IMR-90 (cell line): ENCODE results near the gene PODNL1. TPM values are rescaled to one million over a fixed set of nuclear protein-coding genes. Genes with fewer than 3 reads are reported as not detected.

Experiments
- ATAC-seq: fragments of 200-7000 bp; cut with Tn5 transposase; 2 replicates; pipeline ENCODE4 v1.9.1; 2020; ENCODE audit warnings: low read depth, mild to moderate bottlenecking, moderate library complexity
- BruUV-seq: library from RNA; stranded (reverse); fragments of 400-500 nt; replicated peaks from 2 replicates; lab custom pipeline; 2021; lab: Mats Ljungman, UMichigan
- CTCF ChIA-PET: fragments of 300-600 bp; formaldehyde crosslinking; extraction: SDS; loops from one replicate; lab custom pipeline; 2021; ENCODE audit warnings: antibody characterized with exemption; lab: Yijun Ruan, JAX
- POLR2A ChIA-PET: fragments of 300-600 bp; sonication (Branson Sonifier 250); formaldehyde crosslinking; loops from one replicate; lab custom pipeline; 2022; ENCODE audit warnings: antibody characterized with exemption; ENCODE audit not compliant: unreplicated experiment; lab: Charles Lee
- DNase-seq: peaks from one replicate; pipeline ENCODE4 v3.0.0; 2013
- H2AFZ ChIP-seq: replicated peaks from 2 replicates; pipeline ENCODE3; 2013; ENCODE audit warnings: low read length, mild to moderate bottlenecking; ENCODE audit not compliant: poor library complexity
- H2AK5ac ChIP-seq: 2 replicates; pipeline ENCODE4 v1.6.1; 2013; ENCODE audit warnings: low read depth, low read length, inconsistent platforms
- H2AK9ac ChIP-seq: replicated peaks from 2 replicates; pipeline ENCODE3; 2013; ENCODE audit warnings: mild to moderate bottlenecking, low read depth, low read length, moderate library complexity; ENCODE audit not compliant: poor library complexity
- H2BK120ac ChIP-seq: 2 replicates; pipeline ENCODE4 v1.6.1; 2013; ENCODE audit warnings: low read depth, low read length, inconsistent platforms
- H2BK15ac ChIP-seq: 3 replicates; pipeline ENCODE4 v1.6.1; 2013; ENCODE audit warnings: low read depth, low read length, inconsistent platforms
- H2BK20ac ChIP-seq: 2 replicates; pipeline ENCODE4 v1.6.1; 2013; ENCODE audit warnings: low read depth, mild to moderate bottlenecking, inconsistent platforms, low read length, moderate library complexity
- H2BK5ac ChIP-seq: 2 replicates; pipeline ENCODE4 v1.6.1; 2013; ENCODE audit warnings: mild to moderate bottlenecking, low read depth, low read length, inconsistent platforms; ENCODE audit not compliant: poor library complexity, severe bottlenecking
- H3K14ac ChIP-seq: replicated peaks from 2 replicates; pipeline ENCODE4 v1.6.1; 2013; ENCODE audit warnings: low read depth, low read length, inconsistent platforms
- H3K18ac ChIP-seq: 2 replicates; pipeline ENCODE4 v1.6.1; 2013; ENCODE audit warnings: low read depth, low read length, control low read depth
- H3K23ac ChIP-seq: 2 replicates; pipeline ENCODE4 v1.6.1; 2013; ENCODE audit warnings: low read depth, low read length, inconsistent platforms
- H3K27ac ChIP-seq: 2 replicates; pipeline ENCODE4 v1.5.1; 2013; ENCODE audit warnings: mild to moderate bottlenecking, control low read depth, low read length; ENCODE audit not compliant: insufficient read depth
- H3K27me3 ChIP-seq: 2 replicates; pipeline ENCODE4 v1.6.1; 2013; ENCODE audit warnings: low read length; ENCODE audit not compliant: control insufficient read depth, insufficient read depth
- H3K36me3 ChIP-seq: 2 replicates; pipeline ENCODE4 v1.6.1; 2013; ENCODE audit warnings: low read length, mixed read lengths; ENCODE audit not compliant: control insufficient read depth, insufficient read depth
- H3K4ac ChIP-seq: 2 replicates; pipeline ENCODE4 v1.6.1; 2013; ENCODE audit warnings: low read depth, low read length, inconsistent platforms
- H3K4me1 ChIP-seq: 2 replicates; pipeline ENCODE4 v1.6.1; 2013; ENCODE audit warnings: low read length, mixed read lengths; ENCODE audit not compliant: control insufficient read depth, insufficient read depth
- H3K4me2 ChIP-seq: 2 replicates; pipeline ENCODE4 v1.6.1; 2013; ENCODE audit warnings: low read depth, mild to moderate bottlenecking, control low read depth, low read length, moderate library complexity
- H3K4me3 ChIP-seq: 2 replicates; pipeline ENCODE4 v1.5.1; 2013; ENCODE audit warnings: low read depth, mild to moderate bottlenecking, control low read depth, low read length, moderate library complexity; ENCODE audit not compliant: insufficient read depth
- H3K56ac ChIP-seq: 2 replicates; pipeline ENCODE4 v1.6.1; 2013; ENCODE audit warnings: low read length, inconsistent platforms; ENCODE audit not compliant: insufficient read depth; ENCODE audit errors: extremely low read depth
- H3K79me1 ChIP-seq, 2 experiments: 2 replicates each; pipeline ENCODE4 v1.6.1; 2013; ENCODE audit warnings: low read length in 2 of 2, inconsistent platforms in 1 of 2, low read depth in 1 of 2
- H3K9ac ChIP-seq: 2 replicates; pipeline ENCODE4 v1.6.1; 2013; ENCODE audit warnings: low read depth, low read length, control low read depth
- H3K9me1 ChIP-seq: 2 replicates; pipeline ENCODE4 v1.6.1; 2013; ENCODE audit warnings: low read length, inconsistent platforms; ENCODE audit not compliant: insufficient read depth
- H3K9me3 ChIP-seq: 2 replicates; pipeline ENCODE4 v1.6.1; 2013; ENCODE audit warnings: low read length; ENCODE audit not compliant: control insufficient read depth, insufficient read depth
- H4K20me1 ChIP-seq: 2 replicates; pipeline ENCODE4 v1.6.1; 2013; ENCODE audit warnings: low read length, inconsistent platforms; ENCODE audit not compliant: insufficient read depth
- H4K5ac ChIP-seq: 2 replicates; pipeline ENCODE4 v1.6.1; 2013; ENCODE audit warnings: mild to moderate bottlenecking, low read depth, low read length, control low read depth
- H4K8ac ChIP-seq, 2 experiments: 2 replicates each; pipeline ENCODE4 v1.6.1; 2013; ENCODE audit warnings: low read depth in 2 of 2, low read length in 2 of 2, control low read depth in 1 of 2, inconsistent platforms in 1 of 2
- H4K91ac ChIP-seq: 2 replicates; pipeline ENCODE4 v1.6.1; 2013; ENCODE audit warnings: low read depth, low read length, inconsistent platforms; ENCODE audit not compliant: insufficient read depth
- FOS ChIP-seq: fragments of 150-350 bp; IDR thresholded peaks from 2 replicates; pipeline ENCODE4 v1.6.1; 2016; ENCODE audit warnings: low read depth, low read length
- WGBS, 2 experiments: methylation state at CpG; one replicate each; pipeline versions ENCODE4 v1.1.5 to v1.1.7; 2013; ENCODE audit warnings: missing lambda C conversion rate in 2 of 2; ENCODE audit not compliant: insufficient read length in 1 of 2; ENCODE audit errors: extremely low coverage in 2 of 2; 5-methylcytosine and 5-hydroxymethylcytosine counted together
- dilution Hi-C: fragments of 300-500 bp; cut with HindIII; formaldehyde crosslinking; loops from one replicate; pipeline ENCODE4 v1.14.3; 2018; ENCODE audit warnings: low sequenced_read_pairs; ENCODE audit not compliant: unreplicated experiment
- in situ Hi-C: fragments of 300-500 bp; cut with MboI; formaldehyde crosslinking; loops from 3 replicates; pipeline ENCODE4 v1.14.3; 2019; ENCODE audit warnings: low sequenced_read_pairs, inconsistent platforms, mixed read lengths
- intact Hi-C: fragments of 100-400 bp; cut with micrococcal nuclease; formaldehyde crosslinking; loops from 2 replicates; pipeline ENCODE4 v1.10.0; 2022
- polyA plus RNA-seq, 3 experiments: library from polyadenylated mRNA; depleted of rRNA; stranded (reverse); fragments of >200 nt; gene quantifications; 2 replicates each; pipeline ENCODE4 v1.2.3, GENCODE V29; 2012; ENCODE audit warnings: low replicate concordance in 1 of 3
- total RNA-seq: library from RNA; depleted of rRNA; stranded (reverse); fragments of >200 nt; gene quantifications from 2 replicates; pipeline ENCODE4 v1.2.3, GENCODE V29; 2012

PODNL1 gene
- total and polyA plus RNA-seq, 2 of the 4 experiments (the other 2 are of a cell fraction), result under 0.01 to 2.4 TPM

DNA sequence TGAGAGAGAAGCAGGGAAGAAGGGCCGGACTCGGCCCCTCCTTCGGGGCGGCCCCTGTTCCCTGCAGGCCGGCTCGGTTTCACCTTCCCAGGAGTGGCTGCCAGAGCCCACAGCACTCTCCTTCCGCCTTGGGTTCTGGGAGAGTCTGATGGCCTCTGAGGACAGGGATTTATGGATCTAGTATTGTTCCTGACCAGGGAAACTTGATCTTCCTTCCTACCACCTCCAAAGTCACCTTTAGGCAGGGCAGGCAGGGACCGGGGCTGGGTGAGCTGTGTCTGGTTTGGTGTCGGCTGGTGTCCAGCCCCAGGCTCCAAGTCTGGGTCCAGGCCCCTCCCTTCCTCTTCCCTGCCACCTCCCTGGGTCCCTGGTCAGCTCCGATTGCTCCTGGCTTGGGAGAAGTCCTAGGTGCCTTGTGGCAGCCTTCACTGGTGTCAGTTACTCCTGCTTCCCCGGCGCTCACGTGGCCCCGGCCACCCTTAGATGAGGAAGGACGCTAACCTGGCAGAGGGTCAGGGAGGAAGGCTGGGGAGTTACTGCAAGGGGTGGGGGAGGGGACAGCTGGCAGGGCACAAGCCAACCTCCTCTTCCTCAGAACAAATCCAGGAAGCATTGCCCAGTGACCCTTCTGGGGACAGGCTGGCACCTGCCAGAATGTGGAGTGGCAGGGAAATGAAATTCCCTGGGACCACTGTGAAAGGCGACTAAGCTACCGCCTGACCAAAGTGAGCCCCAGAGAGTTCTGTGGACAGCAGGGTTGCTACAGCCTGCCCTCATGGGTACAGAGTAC lies 49.1 kb upstream of the PODNL1 start:
- H3K79me1 ChIP-seq, result peaks cover 0 to 23% of the 10 kb centered on the region in 2 experiments; a peak in 1 of 4 replicates
- H3K23ac ChIP-seq, result no peak overlapping the region
- no CpG with 5 or more reads among the region's 17 CpGs for WGBS, 2 experiments
- H2BK120ac ChIP-seq, result peak overlapping the region; percentile 19; the same call in 1 of the 2 replicates
- H2BK20ac ChIP-seq, result no peak overlapping the region
- H3K4me1 ChIP-seq, result peaks cover 10% of the 10 kb centered on the region
- ATAC-seq (no peak), DNase-seq (no peak)
- H3K27me3 ChIP-seq, result no peaks in the 10 kb centered on the region
- peak overlapping the region; percentile 79; the same call in 1 of the 2 replicates for H4K5ac ChIP-seq
- H3K9me1 ChIP-seq, result peaks cover 15% of the 10 kb centered on the region
- H2AK9ac ChIP-seq, result peak overlapping the region; percentile 96
- H3K4me2 ChIP-seq, result no peak overlapping the region
- POLR2A ChIA-PET, result no interaction called here
- in situ Hi-C loops (no loop called here), intact Hi-C loops (no loop called here), dilution Hi-C loops (no loop called here)
- peak overlapping the region; percentile 94 to 95; a peak in 3 of 4 replicates for H4K8ac ChIP-seq
- H3K9me3 ChIP-seq, result no peaks in the 10 kb centered on the region
- 0 out of 2 replicates have a peak overlapping the region, but pooled peaks have one; percentile 37 for H4K91ac ChIP-seq
- H2BK15ac ChIP-seq, result no peak overlapping the region
- no peak for TF ChIP-seq FOS
- peak overlapping the region; percentile 45; the same call in 1 of the 2 replicates for H3K14ac ChIP-seq
- no peak overlapping the region for H3K9ac ChIP-seq
- CTCF ChIA-PET, result no interaction called here
- BruUV-seq, result no TSS peak
- peak overlapping the region; percentile 89 for H2AFZ ChIP-seq
- peak overlapping the region; percentile 36; the same call in 1 of the 2 replicates for H3K27ac ChIP-seq
- no peak overlapping the region for H3K56ac ChIP-seq
- no peak overlapping the region for H3K4me3 ChIP-seq
- peak overlapping the region; percentile 38 for H2AK5ac ChIP-seq
- no peak overlapping the region for H3K18ac ChIP-seq
- peak overlapping the region; percentile 11 for H3K4ac ChIP-seq
- no peaks in the 10 kb centered on the region for H4K20me1 ChIP-seq
- H3K36me3 ChIP-seq, result peaks cover 15% of the 10 kb centered on the region
- no peak overlapping the region for H2BK5ac ChIP-seq
